Activated naive CD4-positive, alpha-beta T cell treated with anti-CD3 and anti-CD28 coated beads, Interleukin-2, amount 50 U/mL, for 24 hours (primary cell): ENCODE results near the gene PHGDH.

Experiments used
- H3K27ac Mint-ChIP-seq: one replicate; pipeline ENCODE4 v1.8.0; 2021; ENCODE audit warnings: mild to moderate bottlenecking, mixed read lengths
- H3K27me3 Mint-ChIP-seq: one replicate; pipeline ENCODE4 v1.8.0; 2021; ENCODE audit warnings: mixed read lengths
- H3K36me3 Mint-ChIP-seq: one replicate; pipeline ENCODE4 v1.8.0; 2021; ENCODE audit warnings: mixed read lengths
- H3K4me1 Mint-ChIP-seq: one replicate; pipeline ENCODE4 v1.8.0; 2021; ENCODE audit warnings: mixed read lengths
- H3K4me3 Mint-ChIP-seq: one replicate; pipeline ENCODE4 v1.8.0; 2021; ENCODE audit warnings: mild to moderate bottlenecking, mixed read lengths
- H3K9me3 Mint-ChIP-seq: one replicate; pipeline ENCODE4 v1.8.0; 2021; ENCODE audit warnings: mixed read lengths

The PHGDH gene

GRCh38 chr1:119735217-119735616 is 23.5 kb downstream of the PHGDH start:
- Mint-ChIP-seq H3K27me3 (no peaks in the 10 kb centered on the region), H3K9me3 (no peaks in the 10 kb centered on the region), H3K27ac (no peak overlapping the region), H3K4me1 (no peaks in the 10 kb centered on the region), H3K4me3 (no peak overlapping the region), H3K36me3 (peaks cover 7% of the 10 kb centered on the region)

- Mint-ChIP-seq H3K27ac (no peak overlapping the region), H3K4me3 (no peak overlapping the region), H3K9me3 (no peaks in the 10 kb centered on the region), H3K4me1 (no peaks in the 10 kb centered on the region), H3K27me3 (no peaks in the 10 kb centered on the region), H3K36me3 (peaks cover 7% of the 10 kb centered on the region)
Observed at GRCh38 chr1:119736649-119737039, 24.9 kb downstream of the PHGDH start.

DNA sequence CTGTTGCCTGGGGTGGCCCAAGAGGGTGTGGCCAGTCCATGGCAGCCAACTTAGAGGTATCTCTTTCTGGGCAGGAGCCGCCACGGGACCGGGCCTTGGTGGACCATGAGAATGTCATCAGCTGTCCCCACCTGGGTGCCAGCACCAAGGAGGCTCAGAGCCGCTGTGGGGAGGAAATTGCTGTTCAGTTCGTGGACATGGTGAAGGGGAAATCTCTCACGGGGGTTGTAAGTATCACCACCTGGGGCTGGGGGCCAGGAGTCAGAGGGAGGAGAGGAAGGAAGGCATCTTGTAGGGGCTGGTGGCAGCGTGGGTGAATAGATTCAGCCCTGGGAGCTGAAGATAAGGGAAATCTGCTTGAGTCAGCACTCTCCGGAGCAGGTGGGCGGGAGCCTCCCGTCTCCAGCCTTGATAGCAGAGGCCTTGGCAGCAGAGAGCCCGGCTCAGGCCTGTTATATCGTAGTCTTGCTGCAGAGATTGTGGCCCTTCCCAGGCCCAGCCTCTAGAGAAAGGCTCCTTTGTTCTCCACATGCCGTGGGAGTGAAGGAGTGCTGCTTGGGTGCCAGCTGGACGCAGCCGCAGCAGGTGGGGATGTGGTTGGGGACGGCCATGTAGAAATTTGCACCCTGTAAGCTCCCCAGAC is 25.4 kb downstream of the PHGDH start:
- peak overlapping the region; percentile 53 for H3K27ac Mint-ChIP-seq
- no peaks in the 10 kb centered on the region for H3K9me3 Mint-ChIP-seq
- peaks cover 7% of the 10 kb centered on the region for H3K36me3 Mint-ChIP-seq
- H3K4me3 Mint-ChIP-seq, result no peak overlapping the region
- H3K27me3 Mint-ChIP-seq, result no peaks in the 10 kb centered on the region
- no peaks in the 10 kb centered on the region for H3K4me1 Mint-ChIP-seq

DNA sequence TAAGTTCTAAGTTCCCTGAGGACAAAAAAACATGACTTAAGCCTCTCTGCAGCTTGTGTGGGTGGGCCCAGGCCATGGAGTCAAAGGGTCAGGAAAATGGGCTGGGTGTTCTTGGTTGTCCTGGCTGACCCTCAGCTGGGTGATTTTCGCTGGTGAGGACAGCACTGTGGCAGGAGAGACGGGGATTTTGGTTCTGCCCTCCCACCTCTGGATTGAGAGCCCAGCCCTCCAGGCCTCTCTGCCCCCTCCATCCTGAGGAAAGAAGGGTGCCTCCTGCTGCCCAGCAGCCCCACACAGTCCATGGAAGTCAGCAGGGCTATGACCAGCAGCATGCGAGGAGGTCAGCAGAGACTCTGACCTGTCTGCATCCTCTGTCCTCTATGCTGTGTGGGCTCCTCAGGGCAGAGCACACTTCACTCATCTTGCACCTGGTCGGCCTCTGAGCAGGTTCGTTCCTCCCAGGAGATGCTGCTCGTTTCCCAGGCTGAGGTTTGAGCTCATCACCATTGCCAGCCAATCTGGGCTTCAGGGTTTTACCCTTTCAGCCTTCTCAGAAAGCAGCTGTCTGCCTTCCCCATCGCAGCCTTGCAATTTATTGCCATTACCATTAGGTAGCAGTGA is 26.5 kb downstream of the PHGDH start:
- H3K27me3 Mint-ChIP-seq, result no peaks in the 10 kb centered on the region
- H3K36me3 Mint-ChIP-seq, result peaks cover 7% of the 10 kb centered on the region
- no peak overlapping the region for H3K4me3 Mint-ChIP-seq
- H3K9me3 Mint-ChIP-seq, result no peaks in the 10 kb centered on the region
- no peak overlapping the region for H3K27ac Mint-ChIP-seq
- H3K4me1 Mint-ChIP-seq, result no peaks in the 10 kb centered on the region

GRCh38 chr1:119739150-119739549 is 27.4 kb downstream of the PHGDH start:
- no peaks in the 10 kb centered on the region for H3K9me3 Mint-ChIP-seq
- H3K4me3 Mint-ChIP-seq, result no peak overlapping the region
- H3K36me3 Mint-ChIP-seq, result peaks cover 7% of the 10 kb centered on the region
- no peaks in the 10 kb centered on the region for H3K4me1 Mint-ChIP-seq
- H3K27me3 Mint-ChIP-seq, result no peaks in the 10 kb centered on the region
- no peak overlapping the region for H3K27ac Mint-ChIP-seq

- Mint-ChIP-seq H3K36me3 (peaks cover 3% of the 10 kb centered on the region), H3K9me3 (no peaks in the 10 kb centered on the region), H3K4me3 (no peak overlapping the region), H3K27me3 (no peaks in the 10 kb centered on the region), H3K27ac (no peak overlapping the region), H3K4me1 (no peaks in the 10 kb centered on the region)
Observed at GRCh38 chr1:119740261-119740660, 28.5 kb downstream of the PHGDH start.

GRCh38 chr1:119740896-119741780 is 29.4 kb downstream of the PHGDH start:
- H3K9me3 Mint-ChIP-seq, result no peaks in the 10 kb centered on the region
- H3K4me3 Mint-ChIP-seq, result no peak overlapping the region
- H3K36me3 Mint-ChIP-seq, result peaks cover 1% of the 10 kb centered on the region
- peaks cover 6% of the 10 kb centered on the region for H3K4me1 Mint-ChIP-seq
- H3K27me3 Mint-ChIP-seq, result no peaks in the 10 kb centered on the region
- no peak overlapping the region for H3K27ac Mint-ChIP-seq

GRCh38 chr1:119742202-119742601 is 30.5 kb downstream of the PHGDH start:
- H3K27ac Mint-ChIP-seq, result no peak overlapping the region
- H3K4me3 Mint-ChIP-seq, result no peak overlapping the region

DNA sequence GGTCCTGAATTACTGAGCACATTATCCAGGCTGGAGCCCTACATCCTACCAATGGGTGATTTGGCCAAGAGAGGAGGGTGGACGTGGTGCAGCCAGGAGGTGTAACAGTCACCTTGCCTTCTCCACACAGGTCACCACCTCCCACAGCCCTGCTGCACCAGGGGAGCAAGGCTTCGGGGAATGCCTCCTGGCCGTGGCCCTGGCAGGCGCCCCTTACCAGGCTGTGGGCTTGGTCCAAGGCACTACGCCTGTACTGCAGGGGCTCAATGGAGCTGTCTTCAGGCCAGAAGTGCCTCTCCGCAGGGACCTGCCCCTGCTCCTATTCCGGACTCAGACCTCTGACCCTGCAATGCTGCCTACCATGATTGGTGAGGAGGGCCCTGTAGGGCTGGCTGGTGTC is 30.9 kb downstream of the PHGDH start:
- H3K9me3 Mint-ChIP-seq, result no peaks in the 10 kb centered on the region
- no peak overlapping the region for H3K4me3 Mint-ChIP-seq
- H3K4me1 Mint-ChIP-seq, result peaks cover 6% of the 10 kb centered on the region
- H3K27ac Mint-ChIP-seq, result no peak overlapping the region
- H3K36me3 Mint-ChIP-seq, result no peaks in the 10 kb centered on the region
- H3K27me3 Mint-ChIP-seq, result no peaks in the 10 kb centered on the region

More at GRCh38 chr1:119742202-119742601, 30.5 kb downstream of the PHGDH start:
- Mint-ChIP-seq H3K9me3 (no peaks in the 10 kb centered on the region), H3K4me1 (peaks cover 6% of the 10 kb centered on the region), H3K27me3 (no peaks in the 10 kb centered on the region), H3K36me3 (no peaks in the 10 kb centered on the region)

- no peaks in the 10 kb centered on the region for H3K27me3 Mint-ChIP-seq
- peaks cover 6% of the 10 kb centered on the region for H3K4me1 Mint-ChIP-seq
- H3K9me3 Mint-ChIP-seq, result no peaks in the 10 kb centered on the region
- no peak overlapping the region for H3K27ac Mint-ChIP-seq
- no peaks in the 10 kb centered on the region for H3K36me3 Mint-ChIP-seq
- no peak overlapping the region for H3K4me3 Mint-ChIP-seq
Observed at GRCh38 chr1:119743308-119743707, 31.6 kb downstream of the PHGDH start.

- no peaks in the 10 kb centered on the region for H3K27me3 Mint-ChIP-seq
- H3K4me3 Mint-ChIP-seq, result no peak overlapping the region
- no peaks in the 10 kb centered on the region for H3K9me3 Mint-ChIP-seq
- peaks cover 6% of the 10 kb centered on the region for H3K4me1 Mint-ChIP-seq
- H3K36me3 Mint-ChIP-seq, result no peaks in the 10 kb centered on the region
- no peak overlapping the region for H3K27ac Mint-ChIP-seq
Observed at GRCh38 chr1:119743776-119744597, 32.3 kb downstream of the PHGDH start.

DNA sequence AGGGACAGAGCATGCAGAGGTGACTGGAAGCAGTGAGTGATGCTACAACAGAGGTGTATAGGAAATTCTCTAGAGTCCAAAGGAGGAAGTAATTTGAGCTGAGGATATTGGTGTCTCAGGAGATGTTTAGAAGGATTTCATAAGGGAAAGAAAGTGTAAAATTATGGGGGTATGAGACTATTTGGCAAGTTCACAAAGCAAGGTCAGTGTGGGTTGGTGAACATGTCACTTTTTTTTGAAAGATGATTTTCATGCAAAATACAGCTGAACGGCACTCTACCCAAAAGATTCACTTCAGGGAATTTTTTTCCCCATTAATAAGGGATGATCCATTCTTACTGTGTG is 32.8 kb downstream of the PHGDH start:
- H3K36me3 Mint-ChIP-seq, result no peaks in the 10 kb centered on the region
- H3K27ac Mint-ChIP-seq, result no peak overlapping the region
- no peaks in the 10 kb centered on the region for H3K9me3 Mint-ChIP-seq
- H3K4me1 Mint-ChIP-seq, result peaks cover 6% of the 10 kb centered on the region
- H3K4me3 Mint-ChIP-seq, result no peak overlapping the region
- no peaks in the 10 kb centered on the region for H3K27me3 Mint-ChIP-seq

DNA sequence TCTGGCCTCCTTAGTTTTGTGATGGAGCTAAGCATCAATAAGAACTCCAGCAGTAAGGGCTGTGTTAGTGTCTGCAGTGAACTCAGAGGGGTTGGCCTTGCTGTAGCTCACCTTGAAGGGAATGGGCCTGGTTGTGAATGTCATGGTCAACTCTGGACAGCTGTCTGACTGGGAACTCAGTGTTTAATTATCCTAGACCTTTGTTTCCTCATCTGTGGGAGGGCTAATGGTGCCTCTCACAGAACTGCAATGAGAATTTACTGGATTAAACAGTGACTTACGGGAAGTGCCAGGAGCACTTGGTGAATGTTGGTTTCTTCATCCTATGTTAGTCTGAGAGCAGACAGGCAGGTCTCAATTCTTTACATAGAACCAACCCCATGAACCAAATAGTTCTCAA is 33.3 kb downstream of the PHGDH start:
- Mint-ChIP-seq H3K36me3 (no peaks in the 10 kb centered on the region), H3K9me3 (no peaks in the 10 kb centered on the region), H3K4me1 (peaks cover 6% of the 10 kb centered on the region), H3K27ac (no peak overlapping the region), H3K27me3 (no peaks in the 10 kb centered on the region), H3K4me3 (no peak overlapping the region)

- Mint-ChIP-seq H3K9me3 (no peaks in the 10 kb centered on the region), H3K4me3 (no peak overlapping the region), H3K27ac (no peak overlapping the region), H3K27me3 (no peaks in the 10 kb centered on the region), H3K36me3 (no peaks in the 10 kb centered on the region), H3K4me1 (peaks cover 6% of the 10 kb centered on the region)
Observed at GRCh38 chr1:119747451-119747850, 35.7 kb downstream of the PHGDH start.

GRCh38 chr1:119748040-119748439 is 36.3 kb downstream of the PHGDH start:
- no peaks in the 10 kb centered on the region for H3K9me3 Mint-ChIP-seq
- H3K27me3 Mint-ChIP-seq, result no peaks in the 10 kb centered on the region
- H3K36me3 Mint-ChIP-seq, result no peaks in the 10 kb centered on the region
- no peak overlapping the region for H3K27ac Mint-ChIP-seq
- H3K4me3 Mint-ChIP-seq, result no peak overlapping the region
- peaks cover 6% of the 10 kb centered on the region for H3K4me1 Mint-ChIP-seq
